HG02884 (cell line): ENCODE results near the gene NPAS3.

Experiments used
- ATAC-seq: cut with Tn5 transposase; IDR thresholded peaks from one replicate; pipeline ENCODE4 v1.9.1; 2021; ENCODE audit warnings: mild to moderate bottlenecking, moderate library complexity; ENCODE audit not compliant: unreplicated experiment

Gene NPAS3

DNA sequence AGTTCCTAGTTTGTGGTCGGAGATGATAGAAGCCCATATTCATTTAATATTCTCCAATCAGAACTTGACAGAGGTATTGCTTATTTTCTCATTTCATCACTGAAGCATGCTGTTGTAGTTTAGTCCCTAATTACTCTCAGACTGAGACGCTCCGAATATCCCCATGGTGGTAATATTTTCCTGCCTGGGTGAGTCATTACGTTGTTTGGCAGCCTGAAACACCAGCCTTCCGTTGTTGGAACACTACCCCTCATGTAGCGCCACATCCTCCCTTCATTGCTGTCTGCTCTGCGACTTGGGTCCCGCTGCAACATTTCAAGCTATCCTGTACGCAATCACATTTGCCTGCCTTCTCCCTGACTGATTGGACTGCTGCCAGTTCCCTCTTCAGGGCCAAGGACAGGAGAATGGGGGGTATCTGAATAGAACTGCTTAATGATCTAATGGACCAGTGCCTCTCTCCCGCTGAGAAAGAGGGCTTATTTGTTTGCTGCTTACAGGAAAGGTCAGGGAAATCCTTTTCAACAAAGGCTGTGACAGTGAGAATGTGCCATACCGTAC is 369.1 kb downstream of the NPAS3 start:
- ATAC-seq = no peak

DNA sequence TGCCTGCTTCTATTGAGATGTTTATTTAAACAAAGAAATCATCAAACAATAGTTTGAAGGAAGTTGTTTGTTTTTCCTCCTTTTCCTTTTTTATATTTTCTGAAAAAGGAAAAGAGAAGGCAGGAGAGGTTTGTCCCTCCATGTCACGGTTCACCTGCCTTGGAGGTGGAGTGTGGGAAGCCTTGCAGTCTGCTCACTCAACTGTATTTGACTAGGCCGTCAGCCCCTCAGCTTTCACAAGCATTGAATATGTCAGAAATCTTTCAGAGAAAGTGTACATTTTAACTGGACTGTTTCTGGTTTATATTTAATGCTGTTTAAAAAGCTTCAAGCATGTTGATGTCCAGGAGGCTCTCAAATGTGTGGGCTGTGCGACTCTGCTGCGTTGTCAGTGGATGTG is 370.4 kb downstream of the NPAS3 start:
- no peak for ATAC-seq

DNA sequence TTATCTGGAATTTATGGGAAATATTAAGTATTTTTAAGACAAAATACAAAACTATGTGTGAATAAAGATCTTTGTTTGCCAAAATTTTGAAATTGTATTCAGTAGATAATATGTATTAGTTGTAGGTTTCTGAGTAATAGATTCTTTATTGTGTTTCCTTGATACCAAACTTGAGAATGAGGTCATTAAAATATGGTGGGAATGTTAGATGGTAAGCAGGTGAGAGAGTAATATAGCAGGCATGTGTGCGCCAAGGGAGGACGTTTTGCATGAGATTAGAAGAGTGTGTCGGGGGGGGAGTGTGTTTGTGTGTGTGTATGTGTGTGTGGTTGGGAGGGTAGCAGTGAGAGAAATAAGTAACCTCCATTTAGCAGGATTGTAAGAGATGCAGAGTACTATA is 376.5 kb downstream of the NPAS3 start:
- no peak for ATAC-seq

DNA sequence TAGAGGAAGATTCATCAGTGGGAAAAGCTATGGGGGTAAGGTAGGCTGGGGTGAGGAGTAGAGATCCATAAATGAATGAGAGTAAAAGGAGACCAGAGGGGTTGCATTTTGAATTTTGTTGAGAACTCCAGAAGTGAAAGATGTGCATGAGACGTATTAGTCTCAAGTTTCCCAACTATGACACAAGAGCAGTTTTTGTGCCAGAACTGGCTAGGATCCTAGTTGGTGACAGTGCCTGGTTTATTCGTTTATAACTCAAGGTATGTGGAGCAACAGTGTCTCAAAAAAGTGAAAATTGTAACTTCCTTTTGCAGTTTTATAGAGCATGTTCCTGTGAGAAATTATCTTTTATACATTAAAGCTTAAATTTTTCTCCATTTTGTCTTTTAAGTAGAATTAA is 377.0 kb downstream of the NPAS3 start:
- ATAC-seq = no peak

DNA sequence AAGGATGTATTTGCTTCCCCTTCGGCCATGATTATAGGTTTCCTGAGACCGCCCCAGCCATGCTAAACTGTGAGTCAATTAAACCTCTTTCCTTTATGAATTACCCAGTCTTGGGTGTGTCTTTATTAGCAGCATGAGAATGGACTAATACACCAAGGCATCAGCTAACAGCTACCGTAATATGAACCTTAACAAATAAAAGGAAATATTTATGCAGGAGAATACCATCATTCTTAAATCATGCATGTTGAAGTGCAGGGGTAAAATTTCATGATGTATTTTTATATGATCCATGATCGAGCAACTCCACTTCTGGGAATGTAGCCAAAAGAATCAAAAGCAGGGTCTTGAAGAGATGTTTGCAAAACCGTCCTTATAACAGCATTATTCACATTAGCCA is 379.0 kb downstream of the NPAS3 start:
- ATAC-seq = no peak

DNA sequence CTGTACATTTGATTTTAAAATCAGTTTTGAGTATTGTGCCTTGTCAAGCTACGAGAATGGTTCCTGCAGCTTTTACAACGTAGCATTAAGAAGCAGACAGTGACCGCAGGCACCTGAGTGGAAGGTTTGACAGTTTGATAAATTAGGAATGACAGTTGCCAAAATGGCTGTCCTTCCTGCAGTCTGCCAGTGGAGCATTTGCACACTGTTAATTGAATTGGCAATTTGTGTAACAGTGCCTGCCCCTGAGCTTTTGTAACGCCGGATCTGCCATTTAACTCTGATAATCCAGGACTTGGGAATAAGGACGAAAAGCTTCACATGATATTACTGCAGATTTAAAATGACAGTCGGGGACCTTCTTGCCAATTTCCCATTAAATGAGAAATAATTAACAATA is 385.3 kb downstream of the NPAS3 start:
- no peak for ATAC-seq

DNA sequence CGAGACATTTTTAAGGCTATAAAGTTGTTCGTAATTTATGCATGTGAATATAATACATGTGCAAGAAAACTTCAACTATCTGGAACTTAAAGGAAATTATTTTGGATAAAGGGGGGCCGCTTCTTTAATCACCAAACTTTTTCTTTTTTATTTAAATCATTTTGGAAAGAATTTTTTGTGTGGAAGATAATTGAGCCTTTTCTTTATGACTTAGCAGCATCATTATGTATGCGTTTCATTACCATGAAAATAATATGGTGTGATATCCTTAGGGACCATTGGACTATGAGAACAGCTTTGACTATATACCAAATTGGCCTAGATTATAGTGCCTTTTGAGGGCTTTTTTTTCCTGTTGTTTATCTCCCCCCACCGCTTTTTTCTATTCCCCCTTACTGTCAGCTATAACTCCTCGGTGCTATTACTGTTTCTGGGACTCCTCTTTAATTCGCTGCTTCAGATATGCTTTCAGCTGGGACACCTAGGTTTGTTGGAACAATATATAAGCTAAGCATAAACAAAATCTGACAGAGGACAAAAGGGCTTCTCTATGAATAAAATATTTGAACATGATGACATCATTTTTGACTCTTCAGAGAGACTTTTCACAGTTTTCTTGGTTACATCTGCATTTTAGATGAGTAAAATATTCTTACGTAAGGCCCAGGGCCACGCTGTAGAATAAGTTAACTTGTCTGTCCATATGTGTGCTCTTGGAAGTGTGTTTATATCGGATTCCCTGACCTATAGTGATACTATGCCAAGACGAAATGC is 392.7 kb downstream of the NPAS3 start:
- ATAC-seq = no peak

DNA sequence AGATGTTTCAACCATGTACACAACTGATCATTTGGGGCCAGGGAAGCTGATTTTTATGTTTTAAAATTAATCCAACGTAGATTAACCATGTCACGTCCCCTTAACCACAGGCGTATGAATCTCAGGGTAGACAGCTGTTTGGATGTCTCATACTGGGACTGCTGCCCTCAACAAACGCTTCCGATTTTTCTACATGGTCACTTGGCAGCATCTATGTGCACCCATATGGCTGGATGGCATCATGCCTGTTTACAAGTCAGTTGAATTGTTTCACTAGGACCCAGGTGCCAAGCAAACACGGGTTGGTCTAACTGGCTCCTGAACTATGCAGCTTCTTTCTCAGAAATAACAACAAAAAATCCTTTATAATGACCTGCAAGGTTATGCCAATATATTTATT is 393.8 kb downstream of the NPAS3 start:
- no peak for ATAC-seq

DNA sequence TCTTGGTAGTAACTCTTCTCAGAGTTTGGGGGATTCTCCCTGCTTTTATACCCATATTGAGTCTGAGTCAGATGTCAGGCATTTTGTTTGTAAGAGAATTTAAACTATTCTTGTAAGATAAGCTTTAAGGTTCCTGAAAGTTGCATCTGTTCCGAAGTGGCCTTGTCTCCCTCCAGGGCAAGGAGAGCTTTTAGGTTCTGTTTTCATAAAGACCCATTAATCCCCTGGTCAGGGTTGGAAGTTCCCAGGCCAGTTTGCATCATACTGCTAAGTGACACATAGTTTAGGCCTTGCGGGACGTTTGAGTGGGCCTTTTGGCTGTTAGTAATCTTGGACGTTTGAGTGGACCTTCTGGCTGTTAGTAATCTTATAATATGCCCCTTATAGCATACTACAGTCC is 396.7 kb downstream of the NPAS3 start:
- ATAC-seq = no peak

DNA sequence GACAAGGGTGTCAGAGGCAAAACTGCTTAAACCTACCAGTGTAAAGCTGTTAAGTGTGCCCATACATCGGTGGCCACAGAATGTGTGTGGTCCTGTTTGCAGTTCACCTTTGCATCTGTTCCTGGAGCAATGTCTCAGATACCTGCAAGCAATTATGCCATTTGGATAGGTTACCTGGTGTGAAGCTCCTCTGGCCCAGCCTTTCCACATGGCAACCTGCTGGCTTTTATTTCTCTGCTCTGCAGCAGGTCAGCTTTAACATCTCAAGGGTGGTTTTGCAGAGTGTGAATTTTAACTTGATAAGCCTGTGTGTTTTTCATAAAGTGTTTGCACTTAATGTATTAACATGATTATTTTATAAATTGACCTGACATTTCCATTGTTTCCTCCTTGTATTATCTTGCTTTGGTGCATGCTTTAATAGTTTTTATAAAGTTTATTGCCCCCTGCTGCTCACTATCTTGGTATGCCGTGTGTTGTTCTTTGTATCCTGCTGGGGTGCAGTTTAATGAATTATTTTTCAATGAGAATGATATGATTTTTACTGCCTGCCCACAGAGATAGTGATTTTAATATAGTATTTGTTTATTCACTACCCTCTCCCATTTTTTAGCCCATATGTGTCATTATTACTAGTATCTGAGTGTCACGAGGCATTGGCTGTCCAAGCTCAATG is 403.8 kb downstream of the NPAS3 start:
- ATAC-seq = no peak

DNA sequence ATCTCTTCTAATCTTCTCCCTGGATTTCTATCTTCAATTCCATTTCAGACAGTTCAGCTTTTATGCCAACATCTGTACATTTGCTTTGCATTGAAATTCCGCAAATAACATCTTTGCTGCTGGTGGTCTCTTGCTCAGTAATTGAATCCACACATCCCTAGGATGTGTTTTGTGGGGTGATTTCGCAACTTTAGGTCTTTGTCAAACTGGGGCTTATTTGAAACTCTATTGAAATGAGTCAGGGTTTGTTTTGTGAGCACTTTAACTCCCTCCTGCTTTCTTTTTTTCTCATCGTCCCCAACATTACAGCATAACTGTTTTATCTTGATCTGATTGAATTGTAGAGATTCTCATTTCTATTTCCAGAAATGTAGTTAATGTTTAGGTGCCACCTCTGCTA is 404.3 kb downstream of the NPAS3 start:
- no peak for ATAC-seq

DNA sequence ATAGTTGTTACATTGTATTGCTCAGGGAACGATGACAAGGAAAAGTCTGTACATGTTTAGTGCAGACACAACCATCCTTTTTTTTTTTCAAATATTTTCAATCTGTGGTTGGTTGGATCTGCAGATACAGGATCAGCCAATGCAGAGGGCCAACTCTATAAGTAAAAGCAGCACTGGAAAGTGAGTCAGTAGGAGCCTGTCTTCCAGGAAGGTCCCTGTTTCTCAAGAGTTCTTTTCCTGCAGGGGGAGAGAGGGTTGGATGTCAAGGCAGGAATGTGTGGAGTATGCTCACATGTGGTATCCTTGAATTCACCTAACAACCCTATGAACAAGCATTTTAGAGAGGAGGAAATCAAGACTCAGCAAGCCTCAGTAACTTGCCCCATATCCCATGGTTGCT is 409.1 kb downstream of the NPAS3 start:
- no peak for ATAC-seq

DNA sequence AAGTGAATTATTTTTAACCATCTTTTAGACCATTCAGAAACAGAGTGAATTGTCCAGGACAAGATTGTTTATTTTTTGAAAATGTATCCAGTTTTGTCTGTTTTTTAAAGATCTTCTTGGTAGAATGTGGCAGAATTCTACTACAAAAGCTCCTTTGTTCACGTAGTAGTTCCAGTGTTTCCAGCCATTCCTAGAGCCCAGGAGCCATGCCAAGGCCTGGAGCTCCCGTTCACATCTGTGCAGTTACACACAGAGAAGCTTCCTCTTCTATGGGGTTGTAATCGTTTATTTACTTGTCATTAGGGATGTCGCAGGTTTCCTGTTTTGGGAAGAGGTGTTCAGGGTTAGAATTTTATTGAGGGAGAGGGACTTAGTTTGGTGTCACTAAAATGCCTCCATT is 409.8 kb downstream of the NPAS3 start:
- ATAC-seq = no peak

DNA sequence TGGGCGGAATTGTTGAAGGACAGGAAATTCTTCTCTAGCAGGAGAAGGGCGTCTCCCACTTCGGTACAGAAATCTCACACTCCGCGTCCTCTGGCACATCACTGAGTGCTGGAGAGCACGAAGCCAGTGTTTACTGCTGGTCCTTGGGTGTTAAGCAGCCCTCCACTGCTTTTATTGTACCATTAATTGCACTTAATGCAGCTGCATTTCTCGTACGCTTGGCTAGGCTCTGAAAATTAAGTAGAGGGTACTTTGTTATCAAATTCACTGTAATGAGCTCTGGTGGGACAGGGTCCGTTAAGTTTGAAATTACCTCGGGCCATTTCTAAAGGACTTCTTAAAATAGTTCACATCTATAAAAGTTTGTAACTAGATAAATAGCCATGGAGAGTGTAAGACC is 411.2 kb downstream of the NPAS3 start:
- ATAC-seq = no peak

DNA sequence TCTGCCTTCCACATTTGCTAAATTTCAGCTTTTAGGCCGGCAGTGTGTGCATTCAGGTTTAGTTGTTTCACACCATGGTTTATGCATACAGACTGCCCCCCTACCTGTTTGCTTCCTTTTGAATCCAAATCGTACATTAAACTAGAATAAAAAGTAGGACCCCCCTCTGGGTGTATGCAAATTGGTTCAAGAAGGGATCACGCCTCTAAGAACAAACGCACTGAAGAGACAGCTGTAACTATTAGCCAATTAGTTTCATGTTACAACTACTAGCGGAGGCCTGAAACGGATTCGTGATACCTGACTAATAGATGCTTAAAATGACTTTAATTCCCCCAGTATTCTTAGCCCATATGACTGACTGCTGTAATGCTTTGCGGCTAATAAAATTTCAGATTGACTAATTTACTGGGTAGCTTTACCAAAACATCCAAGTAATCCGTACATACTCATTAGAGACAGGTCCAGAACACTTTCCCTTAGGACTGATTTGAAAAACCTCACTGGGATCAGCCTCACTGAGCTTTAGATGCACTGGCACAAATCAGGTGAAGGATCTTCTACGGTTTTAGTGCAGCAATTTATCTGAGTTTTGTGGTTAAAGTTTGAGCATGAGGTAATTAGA is 411.8 kb downstream of the NPAS3 start:
- ATAC-seq = no peak

DNA sequence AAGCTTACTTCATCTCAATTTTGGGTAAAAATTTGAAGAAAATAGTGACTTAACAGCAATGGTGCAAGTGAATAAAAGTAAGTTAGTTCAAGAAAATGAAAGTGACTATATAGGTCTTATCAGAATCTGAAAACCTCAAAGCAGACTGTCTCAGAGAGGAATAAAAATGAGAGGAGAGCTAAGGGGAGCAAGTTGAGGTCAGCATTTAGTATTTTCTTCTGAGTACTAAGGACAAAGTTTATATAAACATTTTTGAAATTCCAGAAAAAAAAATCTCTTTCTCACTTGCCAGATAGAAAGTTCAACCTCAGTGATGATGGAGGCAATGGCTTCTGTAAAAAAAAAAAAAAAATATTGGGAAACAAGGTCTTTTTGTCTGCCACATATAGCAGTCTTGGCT is 414.1 kb downstream of the NPAS3 start:
- ATAC-seq = no peak

DNA sequence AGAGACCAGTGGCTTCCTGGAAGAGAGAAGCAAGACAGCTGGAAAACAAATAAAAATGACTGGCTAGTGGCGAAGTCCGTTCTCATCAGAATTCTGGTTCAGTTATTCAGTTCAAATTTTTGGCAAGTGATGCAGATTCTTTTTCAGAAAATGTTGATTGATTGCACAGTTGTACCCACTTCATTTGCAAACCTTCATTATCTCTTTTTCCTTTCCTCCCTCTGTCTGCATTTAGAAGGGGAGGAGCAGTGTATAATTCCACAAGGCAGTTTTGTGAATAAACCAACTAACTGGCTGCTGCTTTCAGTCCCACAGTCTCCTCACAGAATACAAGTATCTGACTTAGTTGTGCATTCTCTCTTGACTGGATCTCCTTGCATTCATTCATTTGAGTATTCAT is 417.5 kb downstream of the NPAS3 start:
- no peak for ATAC-seq

DNA sequence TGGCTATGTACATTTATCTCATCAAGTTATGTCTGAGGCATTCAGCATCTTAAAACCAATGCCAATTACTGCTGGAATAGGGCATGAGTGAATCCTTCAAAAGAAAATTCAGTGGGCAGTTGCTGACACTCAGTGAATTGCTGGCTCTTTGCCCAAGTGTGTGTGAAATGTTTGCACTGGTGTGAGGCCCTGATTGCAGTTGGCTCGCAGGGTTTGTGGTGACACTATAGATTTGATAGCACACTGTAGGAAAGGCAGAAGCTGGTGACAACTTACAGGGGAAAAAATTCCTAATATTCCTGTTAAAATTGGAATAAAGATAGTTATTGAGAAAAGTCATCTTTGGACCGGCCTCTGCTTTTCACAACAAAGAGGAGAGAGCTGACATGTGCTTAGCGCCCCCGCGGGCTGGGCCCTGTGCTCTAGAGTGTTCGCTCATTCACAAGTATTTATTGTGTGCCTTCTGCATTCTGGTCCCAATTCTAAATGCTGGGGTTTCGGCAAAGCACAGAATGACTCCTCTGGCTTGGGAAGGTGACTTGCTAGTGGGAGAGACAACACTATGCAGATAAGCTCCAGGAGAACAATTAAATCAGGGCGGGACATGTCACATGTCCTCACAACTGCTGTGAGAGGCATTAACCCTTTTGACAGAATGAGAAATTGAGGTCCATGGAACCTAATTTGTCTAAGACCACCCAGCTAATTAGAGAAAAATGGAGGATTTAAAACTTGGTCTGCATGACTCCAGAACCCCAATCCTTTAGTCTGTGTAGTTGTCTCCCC is 418.7 kb downstream of the NPAS3 start:
- ATAC-seq = no peak

DNA sequence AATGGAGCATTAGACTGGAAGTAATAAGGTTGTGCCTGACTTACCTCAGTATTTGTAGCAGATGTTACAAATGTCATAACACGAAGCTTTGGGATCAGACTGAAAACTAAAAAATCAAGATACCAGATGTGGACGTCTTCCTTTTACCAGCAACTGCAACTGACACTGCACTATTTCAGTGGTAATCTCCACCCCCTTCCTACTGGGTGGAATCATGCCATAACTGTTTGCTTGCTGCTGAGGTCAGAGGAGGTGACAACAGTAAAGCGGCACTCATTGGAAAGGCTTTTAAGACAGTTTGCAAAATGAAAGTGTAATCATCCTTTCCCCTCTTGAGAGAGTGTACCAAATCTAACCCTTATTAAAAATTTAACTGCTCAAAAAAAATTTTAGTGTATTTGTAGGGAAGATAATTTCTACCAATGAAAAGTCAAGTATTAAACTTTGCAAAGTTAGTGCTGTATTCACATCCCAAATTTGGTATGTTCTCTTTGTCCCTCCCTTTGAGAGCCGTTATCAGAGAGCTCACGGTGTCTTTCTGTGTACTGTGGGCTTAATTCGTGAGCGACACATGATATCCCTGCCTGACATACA is 420.7 kb downstream of the NPAS3 start:
- no peak for ATAC-seq

DNA sequence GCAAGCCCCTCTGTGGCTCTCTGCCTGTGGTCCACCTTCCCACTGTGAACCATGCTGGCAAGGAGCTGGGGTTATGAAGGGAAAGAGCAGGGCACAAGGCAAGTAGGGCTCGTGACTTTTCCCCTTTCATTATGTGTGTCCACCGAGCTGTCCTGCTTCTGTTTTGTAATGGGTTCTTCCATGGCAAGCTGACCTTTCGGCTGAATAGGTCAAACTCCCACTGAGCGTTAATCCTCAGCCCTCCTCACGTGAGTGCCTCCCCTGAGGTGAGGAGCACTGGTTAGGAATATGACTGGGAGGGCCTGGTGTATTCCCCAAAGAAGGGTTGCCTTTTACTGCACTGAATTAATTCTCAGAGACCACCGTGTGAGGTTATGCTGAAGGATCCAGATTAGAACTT is 424.3 kb downstream of the NPAS3 start:
- no peak for ATAC-seq

DNA sequence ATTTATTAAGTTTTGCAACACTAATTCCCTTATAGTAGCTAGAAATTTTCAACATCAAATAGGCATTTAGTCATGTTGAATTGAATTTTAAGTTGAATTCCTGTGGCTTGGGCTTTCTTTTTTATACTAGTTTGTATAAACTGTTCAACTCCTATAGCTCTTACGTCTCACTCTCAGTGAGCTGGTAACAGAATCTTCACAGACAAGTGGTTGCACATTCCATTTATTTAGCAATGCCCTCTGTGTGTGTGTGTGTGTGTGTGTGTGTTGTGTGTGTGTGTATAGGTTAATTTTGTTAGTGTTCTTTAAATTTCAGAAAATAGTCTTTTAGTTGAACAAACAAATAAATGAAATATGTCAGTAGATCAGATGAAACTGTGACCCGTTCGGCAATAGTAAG is 425.0 kb downstream of the NPAS3 start:
- no peak for ATAC-seq
